Gastroesophageal sphincter (tissue), 4 donors: ENCODE measurements around the gene TMEM114. TPM values are rescaled to one million over a fixed set of nuclear protein-coding genes. Genes with fewer than 3 reads are reported as not detected.

Source experiments
- ATAC-seq: fragments of 150-250 bp; one replicate; pipeline ENCODE4 v1.9.1; 2016; ENCODE audit warnings: mild to moderate bottlenecking, moderate library complexity
- H3K27ac ChIP-seq, 4 donors: fragments of 200-600 bp; sonication (generic) in 3 of 4; 1 replicate in 3 of 4; 2 replicates in 1 of 4; pipeline ENCODE4 v1.5.1; 2016 to 2019
- H3K27me3 ChIP-seq: fragments of 200-600 bp; sonication (generic); one replicate; pipeline ENCODE4 v1.5.1; 2019
- H3K36me3 ChIP-seq, 2 donors: fragments of 200-600 bp; sonication (generic); one replicate each; pipeline ENCODE4 v1.5.1; 2019; ENCODE audit warnings: control low read depth in 1 of 2
- H3K4me1 ChIP-seq, 3 donors: fragments of 200-600 bp; sonication (generic); 1 replicate in 2 of 3; 2 replicates in 1 of 3; pipeline ENCODE4 v1.5.1; 2016 to 2019; ENCODE audit warnings: control low read depth in 2 of 3
- H3K4me3 ChIP-seq, 2 donors: fragments of 200-600 bp; sonication (generic); one replicate each; pipeline ENCODE4 v1.5.1; 2019; ENCODE audit warnings: mild to moderate bottlenecking in 1 of 2, moderate library complexity in 1 of 2
- H3K9me3 ChIP-seq, 3 donors: fragments of 200-600 bp; sonication (generic); one replicate each; pipeline ENCODE4 v1.5.1; 2017 to 2019; ENCODE audit warnings: control low read depth in 2 of 3
- CTCF ChIP-seq, 4 experiments: fragments of 200-600 bp in 2 of 4; fragments of 450-650 bp in 2 of 4; sonication (generic) in 1 of 4; IDR thresholded peaks; one replicate each; pipeline ENCODE4 v1.5.1; 2017 to 2019; ENCODE audit warnings: antibody characterized with exemption in 4 of 4, mild to moderate bottlenecking in 2 of 4, moderate library complexity in 2 of 4
- EP300 ChIP-seq: sonication (generic); formaldehyde crosslinking; IDR thresholded peaks from one replicate; pipeline ENCODE4 v1.6.1; 2017; ENCODE audit warnings: antibody characterized with exemption, mild to moderate bottlenecking
- POLR2A ChIP-seq, 2 donors: fragments of 450-650 bp; IDR thresholded peaks; one replicate each; pipeline ENCODE4 v1.6.1; 2017; ENCODE audit warnings: antibody characterized with exemption in 2 of 2, mild to moderate bottlenecking in 2 of 2, moderate library complexity in 1 of 2
- POLR2AphosphoS5 ChIP-seq: sonication (generic); formaldehyde crosslinking; IDR thresholded peaks from one replicate; pipeline ENCODE4 v1.6.1; 2017; ENCODE audit warnings: antibody characterized with exemption
- WGBS, 2 donors: methylation state at CpG; one replicate each; pipeline ENCODE4 v1.1.5; 2018; ENCODE audit warnings: low coverage in 1 of 2; 5-methylcytosine and 5-hydroxymethylcytosine counted together
- total RNA-seq, 4 donors: library from RNA; depleted of rRNA; stranded (reverse); fragments of >200 nt; gene quantifications; one replicate each; pipeline ENCODE4 v1.1.0, GENCODE V29; 2016

TMEM114 gene
- total RNA-seq, 4 donors from 2014 or later = not detected

- TF ChIP-seq CTCF (IDR thresholded peaks at IDR 0.05) (no peak), EP300 (no peak), POLR2AphosphoS5 (no peak), POLR2A (IDR thresholded peaks at IDR 0.05) (no peak)
- 70 to 80% methylated on average over 5 to 7 of the region's 8 CpGs for WGBS, 2 donors
Observed at GRCh38 chr16:8549843-8550412, 40.4 kb downstream of the TMEM114 start.

GRCh38 chr16:8548166-8548565, 42.1 kb downstream of the TMEM114 start:
- Histone ChIP-seq H3K4me1 (no peaks in the 10 kb centered on the region), H3K4me3 (no peak overlapping the region), H3K9me3 (no peaks in the 10 kb centered on the region), H3K36me3 (no peaks in the 10 kb centered on the region), H3K27ac (no peak overlapping the region), H3K27me3 (peaks cover 71% of the 10 kb centered on the region)
- no peak for ATAC-seq
- WGBS, 2 donors = 43 to 59% methylated on average over 2 of the region's 3 CpGs
- TF ChIP-seq CTCF (IDR thresholded peaks at IDR 0.05) (no peak), POLR2A (IDR thresholded peaks at IDR 0.05) (no peak), POLR2AphosphoS5 (no peak), EP300 (no peak)

More at GRCh38 chr16:8549843-8550412, 40.4 kb downstream of the TMEM114 start:
- Histone ChIP-seq H3K4me1 (no peaks in the 10 kb centered on the region), H3K9me3 (no peaks in the 10 kb centered on the region), H3K36me3 (no peaks in the 10 kb centered on the region), H3K4me3 (no peak overlapping the region), H3K27me3 (peaks cover 82% of the 10 kb centered on the region), H3K27ac (no peak overlapping the region)
- ATAC-seq = no peak

- no peak overlapping the region for H3K4me3 ChIP-seq
- H3K27me3 ChIP-seq = peaks cover 67% of the 10 kb centered on the region
- no peaks in the 10 kb centered on the region for H3K36me3 ChIP-seq
- TF ChIP-seq CTCF (IDR thresholded peaks at IDR 0.05) (no peak), EP300 (no peak), POLR2A (IDR thresholded peaks at IDR 0.05) (no peak), POLR2AphosphoS5 (no peak)
- H3K9me3 ChIP-seq = no peaks in the 10 kb centered on the region
- H3K27ac ChIP-seq = no peak overlapping the region
- no peaks in the 10 kb centered on the region for H3K4me1 ChIP-seq
- 59 to 67% methylated on average over 7 of the region's 8 CpGs for WGBS, 2 donors
- no peak for ATAC-seq
Observed at GRCh38 chr16:8547762-8548161, 42.5 kb downstream of the TMEM114 start.

GRCh38 chr16:8544406-8544805, 45.9 kb downstream of the TMEM114 start:
- WGBS, 2 donors = 71 to 77% methylated on average over 5 of the region's 5 CpGs
- H3K4me3 ChIP-seq = no peak overlapping the region
- no peak for ATAC-seq
- TF ChIP-seq CTCF (IDR thresholded peaks at IDR 0.05) = no peak
- TF ChIP-seq EP300 = no peak
- TF ChIP-seq POLR2AphosphoS5 = no peak
- no peak for TF ChIP-seq POLR2A (IDR thresholded peaks at IDR 0.05)
- no peak overlapping the region for H3K27ac ChIP-seq
- no peaks in the 10 kb centered on the region for H3K9me3 ChIP-seq
- peaks cover 46% of the 10 kb centered on the region for H3K27me3 ChIP-seq
- no peaks in the 10 kb centered on the region for H3K36me3 ChIP-seq
- H3K4me1 ChIP-seq = no peaks in the 10 kb centered on the region

- Histone ChIP-seq H3K4me1 (no peaks in the 10 kb centered on the region), H3K9me3 (no peaks in the 10 kb centered on the region), H3K27me3 (peaks cover 41% of the 10 kb centered on the region), H3K27ac (no peak overlapping the region), H3K4me3 (no peak overlapping the region), H3K36me3 (no peaks in the 10 kb centered on the region)
- WGBS, 2 donors = 47 to 75% methylated on average over 3 of the region's 3 CpGs
- no peak for ATAC-seq
- TF ChIP-seq POLR2AphosphoS5 (no peak), CTCF (IDR thresholded peaks at IDR 0.05) (no peak), POLR2A (IDR thresholded peaks at IDR 0.05) (no peak), EP300 (no peak)
Observed at GRCh38 chr16:8543258-8543657, 47.1 kb downstream of the TMEM114 start.
